GM18508 (cell line): ENCODE data around the gene UNC80.

Experiments used
- ATAC-seq: cut with Tn5 transposase; IDR thresholded peaks from one replicate; pipeline ENCODE4 v1.9.1; 2021; ENCODE audit warnings: moderate number of reproducible peaks; ENCODE audit not compliant: insufficient read depth, unreplicated experiment

The UNC80 gene

GRCh38 chr2:209960045-209960444 lies 188.4 kb downstream of the UNC80 start:
- no peak for ATAC-seq

GRCh38 chr2:209960676-209961630 lies 189.3 kb downstream of the UNC80 start:
- peak; percentile 97 for ATAC-seq

DNA sequence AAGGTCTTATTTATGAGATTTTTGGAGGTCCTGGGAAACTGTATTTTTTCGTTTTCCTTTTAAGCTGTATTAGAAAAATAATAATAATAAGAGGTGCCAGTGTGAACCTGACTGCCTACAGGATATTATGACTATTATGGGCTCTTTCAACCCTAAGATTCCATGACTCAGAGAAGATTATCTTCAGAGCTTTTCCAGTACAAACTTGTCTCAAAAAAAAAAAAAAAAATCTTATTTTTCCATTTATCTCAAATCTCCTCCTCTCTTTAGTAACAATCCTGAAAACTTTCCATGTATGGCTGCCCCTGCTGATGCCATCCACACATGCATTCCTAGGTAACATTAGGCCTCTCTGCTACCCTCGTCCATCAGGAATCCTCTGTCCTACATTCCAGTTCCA lies 194.1 kb downstream of the UNC80 start:
- no peak for ATAC-seq

DNA sequence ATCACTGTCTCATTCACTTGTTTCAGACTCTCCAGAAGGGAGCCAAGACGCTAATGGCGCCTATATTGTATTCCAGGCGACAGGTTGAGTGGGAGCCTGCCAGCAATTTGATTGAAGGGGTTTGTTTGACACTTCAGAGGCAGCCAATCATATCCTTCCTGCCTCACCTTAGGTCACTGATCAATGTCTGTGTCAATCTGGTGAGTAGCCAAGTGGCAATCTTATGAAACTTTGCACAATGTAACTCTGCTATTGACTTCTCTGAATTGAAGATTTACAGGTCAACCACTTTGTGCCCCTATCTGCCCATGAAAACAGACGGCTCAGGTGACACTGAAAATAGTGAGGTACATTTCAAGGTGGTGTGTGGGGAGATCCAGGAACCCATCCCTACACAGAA lies 198.1 kb downstream of the UNC80 start:
- ATAC-seq = no peak

DNA sequence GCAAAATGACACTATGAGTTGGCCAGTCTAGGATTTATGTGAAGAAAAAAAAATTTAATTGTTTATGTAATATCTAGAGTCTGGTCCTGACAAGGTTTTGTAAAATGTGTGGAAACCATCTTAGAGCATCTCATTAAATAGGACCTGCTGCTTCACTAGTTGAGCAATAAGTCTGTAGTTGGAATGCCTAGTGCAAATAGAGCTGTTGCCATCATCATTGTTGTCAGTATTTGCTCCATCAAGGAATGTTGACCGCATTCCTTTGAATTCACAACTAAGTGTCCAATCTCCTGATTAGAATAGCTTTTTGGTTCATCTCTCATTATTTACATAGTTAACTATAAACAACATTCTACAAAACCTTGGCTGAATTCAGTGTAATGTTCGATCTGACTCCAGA lies 198.6 kb downstream of the UNC80 start:
- ATAC-seq = no peak

DNA sequence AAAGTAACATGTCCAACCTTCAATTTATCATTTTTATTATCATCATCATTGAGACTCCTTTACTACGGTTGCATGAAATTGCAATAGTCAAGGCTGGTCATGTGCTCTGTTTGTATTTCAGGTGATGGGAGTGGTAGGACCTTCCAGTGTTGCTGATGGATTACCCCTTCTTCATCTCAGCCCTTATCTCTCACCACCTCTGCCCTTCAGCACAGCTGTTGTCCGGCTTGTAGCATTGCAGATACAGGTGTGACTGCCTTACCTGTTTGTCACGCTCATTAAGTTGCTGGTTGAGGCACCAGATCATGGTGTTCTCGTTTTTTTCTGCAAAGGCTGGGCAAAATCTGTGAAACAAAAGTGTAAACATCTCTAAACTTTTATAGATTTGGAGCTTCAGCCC lies 199.1 kb downstream of the UNC80 start:
- no peak for ATAC-seq

- ATAC-seq = no peak
These were observed 201.7 kb downstream of the UNC80 start for GRCh38 chr2:209973328-209973727.

- ATAC-seq = no peak
These were observed 202.9 kb downstream of the UNC80 start for GRCh38 chr2:209974576-209974975.

- peak; percentile 74 for ATAC-seq
These were observed 205.2 kb downstream of the UNC80 start for GRCh38 chr2:209976698-209977385.

DNA sequence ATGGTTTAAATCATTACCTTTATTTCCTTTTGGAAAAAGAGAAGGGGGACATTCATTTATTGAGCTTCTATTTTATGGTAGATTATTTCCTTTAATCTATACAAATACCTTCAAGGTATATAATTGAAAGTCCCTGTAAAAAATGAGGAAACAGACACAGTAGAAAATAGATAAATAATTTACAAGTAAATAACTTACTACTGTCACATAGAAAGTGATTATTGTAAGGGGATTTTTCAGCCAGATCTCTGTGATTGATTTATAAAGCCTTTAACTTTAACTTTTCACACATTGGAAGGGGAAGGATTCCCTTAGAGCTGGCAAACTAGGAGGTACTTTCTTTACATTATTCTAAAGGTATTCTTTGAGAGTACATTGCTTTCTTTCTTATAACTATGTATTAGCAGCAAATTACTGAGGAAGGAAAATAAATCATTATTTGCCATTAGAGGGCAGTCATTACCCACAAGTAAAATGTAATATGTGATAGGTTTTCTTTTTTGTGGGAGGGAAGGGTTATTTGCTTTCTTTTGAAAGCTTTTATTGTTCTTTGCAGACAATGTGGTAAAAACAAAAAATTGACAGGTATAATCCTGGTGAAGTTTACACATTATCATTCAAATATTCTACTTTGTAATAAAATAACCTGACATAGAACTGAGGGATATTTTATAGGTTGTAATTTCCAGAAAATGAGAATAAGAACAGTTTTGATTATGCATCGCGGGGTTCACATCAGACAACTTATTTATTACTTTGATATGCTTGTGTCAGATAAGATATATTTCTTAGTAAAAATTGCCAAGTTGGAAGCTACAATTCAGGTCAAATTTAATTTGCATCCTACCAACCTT lies 206.0 kb downstream of the UNC80 start:
- peak; percentile 47 for ATAC-seq

DNA sequence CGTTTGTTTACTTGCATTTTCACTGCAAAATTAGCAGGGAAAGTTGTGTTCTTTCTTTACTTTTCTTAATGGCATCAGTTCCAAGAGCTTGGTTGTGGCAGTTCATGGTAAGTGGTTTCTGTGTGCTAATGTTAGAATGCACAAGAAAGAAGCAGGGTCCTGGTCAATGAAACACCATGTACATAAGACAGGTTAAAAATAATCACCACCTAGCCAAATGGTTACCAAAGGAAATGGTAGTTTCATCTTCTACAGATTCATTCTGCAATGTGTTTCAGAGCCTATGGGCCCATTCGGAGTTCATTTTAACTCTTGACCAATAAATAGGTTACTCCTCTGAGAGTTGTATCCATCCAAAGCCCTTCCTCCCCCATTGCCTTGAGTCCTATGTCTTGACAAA lies 212.7 kb downstream of the UNC80 start:
- no peak for ATAC-seq

DNA sequence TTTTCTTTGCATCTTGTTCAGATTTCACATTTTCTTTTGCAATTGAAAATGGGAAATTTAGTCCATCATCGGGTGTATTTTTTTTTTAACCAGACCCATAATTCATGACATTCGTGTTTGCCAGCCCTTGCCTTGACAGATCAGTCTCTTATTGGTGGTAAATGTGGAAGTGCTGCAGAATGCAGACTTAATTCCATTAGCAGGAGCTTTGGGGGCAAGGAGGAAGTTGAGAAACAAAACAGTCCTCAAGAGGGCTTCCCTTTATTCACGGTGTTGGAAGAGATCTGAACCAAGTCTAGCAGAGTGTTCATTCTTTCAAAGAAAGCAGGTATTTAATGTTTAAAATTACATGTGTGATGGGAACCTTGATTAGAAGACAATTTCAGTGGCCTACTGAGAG lies 214.2 kb downstream of the UNC80 start:
- no peak for ATAC-seq

- ATAC-seq = no peak
These were observed 214.8 kb downstream of the UNC80 start for GRCh38 chr2:209986415-209986814.

DNA sequence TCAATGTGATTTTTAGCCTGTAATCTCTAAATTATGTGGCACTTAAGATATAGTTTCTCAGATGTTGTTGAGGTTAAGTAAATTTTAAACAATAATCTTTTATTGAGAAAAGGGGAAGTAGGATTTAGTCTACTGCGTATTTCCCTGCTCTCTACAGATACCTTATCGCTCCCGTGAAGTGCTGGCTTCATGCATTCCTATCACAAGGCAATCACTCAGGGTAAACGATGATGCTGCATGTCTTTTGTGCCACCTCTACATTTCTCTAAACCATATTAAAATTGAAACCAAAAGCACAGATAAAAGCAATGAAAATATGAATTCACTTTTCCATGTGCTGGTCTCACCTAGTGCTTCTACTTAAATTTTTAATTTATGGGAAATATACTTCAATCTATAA lies 216.4 kb downstream of the UNC80 start:
- ATAC-seq = peak; percentile 73

- ATAC-seq = no peak
These were observed 219.2 kb downstream of the UNC80 start for GRCh38 chr2:209990838-209991237.

- no peak for ATAC-seq
These were observed 222.3 kb downstream of the UNC80 start for GRCh38 chr2:209993968-209994367.

- no peak for ATAC-seq
These were observed 227.0 kb downstream of the UNC80 start for GRCh38 chr2:209998596-209998995.

- ATAC-seq = no peak
These were observed 229.1 kb downstream of the UNC80 start for GRCh38 chr2:210000464-210001324.
